Measurements from ENCODE around the gene CCDC91.
"Not testable (repeated sequence)": the region's sequence is repeated elsewhere in the genome, so short reads cannot be mapped to it uniquely, and the experiment has no call there.

Gene CCDC91

GRCh38 chr12:28201136-28201535, 10.9 kb downstream of the CCDC91 start:
- CTCF ChIA-PET; POLR2A ChIA-PET; H3K4me1 ChIP-seq (ENCODE audit: control insufficient read depth, insufficient read depth, low read length); H3K9me3 ChIP-seq (ENCODE audit: control insufficient read depth, insufficient read depth, low read depth, low read length); H3K36me3 ChIP-seq (ENCODE audit: control insufficient read depth in 2 of 2, insufficient read depth in 1 of 2, low read length in 2 of 2); H3K27ac ChIP-seq (ENCODE audit: extremely low read depth, low read depth, low read length); H3K4me3 ChIP-seq (ENCODE audit: low read depth, low read length): not testable (repeated sequence)

GRCh38 chr12:28202374-28203130, 12.3 kb downstream of the CCDC91 start:
- ChIA-PET CTCF (no interaction called here), POLR2A (no interaction called here)
- H3K4me1 ChIP-seq (ENCODE audit: control insufficient read depth, insufficient read depth, low read length) = no peaks in the 10 kb centered on the region
- H3K36me3 ChIP-seq (ENCODE audit: control insufficient read depth in 2 of 2, insufficient read depth in 1 of 2, low read length in 2 of 2) = no peaks in the 10 kb centered on the region
- no peak overlapping the region for H3K27ac ChIP-seq (ENCODE audit: extremely low read depth, low read depth, low read length)
- no peaks in the 10 kb centered on the region; the same call in 1 of the 2 replicates for H3K9me3 ChIP-seq (ENCODE audit: control insufficient read depth, insufficient read depth, low read depth, low read length)
- TF ChIP-seq ZNF2 (tag by site-specific recombination; IDR thresholded peaks at IDR 0.05) (no peak), ZNF350 (tag by site-specific recombination; IDR thresholded peaks at IDR 0.05) (no peak), ZNF133 (tag by site-specific recombination; IDR thresholded peaks at IDR 0.05) (no peak), ZSCAN4 (tag by site-specific recombination; IDR thresholded peaks at IDR 0.05) (no peak), ZNF449 (tag by site-specific recombination; IDR thresholded peaks at IDR 0.05) (no peak)
- no peak overlapping the region for H3K4me3 ChIP-seq (ENCODE audit: low read depth, low read length)

- POLR2A ChIA-PET = no interaction called here
- Histone ChIP-seq H3K27ac (ENCODE audit: extremely low read depth, low read depth, low read length) (no peak overlapping the region), H3K4me1 (ENCODE audit: control insufficient read depth, insufficient read depth, low read length) (no peaks in the 10 kb centered on the region), H3K36me3 (ENCODE audit: control insufficient read depth in 2 of 2, insufficient read depth in 1 of 2, low read length in 2 of 2) (no peaks in the 10 kb centered on the region; a peak in 1 of 3 replicates), H3K9me3 (ENCODE audit: control insufficient read depth, insufficient read depth, low read depth, low read length) (0 out of 2 replicates have a peak, but pooled peaks cover 3% of the 10 kb centered on the region), H3K4me3 (ENCODE audit: low read depth, low read length) (no peak overlapping the region)
- TF ChIP-seq KLF8 (tag by site-specific recombination; IDR thresholded peaks at IDR 0.05) (no peak), ZNF184 (tag by site-specific recombination; IDR thresholded peaks at IDR 0.05) (0 out of 2 replicates have a peak, but pooled peaks have one; percentile 26), ZNF114 (tag by site-specific recombination; IDR thresholded peaks at IDR 0.05) (no peak), ZNF280D (tag by site-specific recombination; IDR thresholded peaks at IDR 0.05) (0 out of 2 replicates have a peak, but pooled peaks have one; percentile 62), ZNF76 (tag by site-specific recombination; IDR thresholded peaks at IDR 0.05; ENCODE audit: borderline replicate concordance, low read depth) (no peak), ZNF18 (tag by site-specific recombination; IDR thresholded peaks at IDR 0.05) (no peak), PRDM1 (tag by site-specific recombination; IDR thresholded peaks at IDR 0.05) (peak; percentile 66; the same call in 1 of the 2 replicates), ZNF26 (tag by site-specific recombination; IDR thresholded peaks at IDR 0.05) (0 out of 2 replicates have a peak, but pooled peaks have one; percentile 45), SETDB1 (IDR thresholded peaks at IDR 0.05; ENCODE audit: insufficient read length, low read length) (peak; percentile 98), ZNF416 (tag by site-specific recombination; IDR thresholded peaks at IDR 0.05) (no peak), ZNF558 (tag by site-specific recombination; IDR thresholded peaks at IDR 0.05) (0 out of 2 replicates have a peak, but pooled peaks have one; percentile 39), ZNF549 (tag by site-specific recombination; IDR thresholded peaks at IDR 0.05) (peak; percentile 79), ZNF510 (tag by site-specific recombination; IDR thresholded peaks at IDR 0.05; ENCODE audit: insufficient replicate concordance) (peak; percentile 54), TRIM28 (IDR thresholded peaks at IDR 0.05; ENCODE audit: borderline replicate concordance, low read length) (peak; percentile 97), ZNF626 (tag by site-specific recombination; IDR thresholded peaks at IDR 0.05) (peak; percentile 85), ZNF610 (tag by site-specific recombination; IDR thresholded peaks at IDR 0.05; ENCODE audit: borderline replicate concordance) (peak; percentile 65; the same call in 1 of the 2 replicates)
- CTCF ChIA-PET = no interaction called here
Measured at GRCh38 chr12:28209782-28210181, 19.5 kb downstream of the CCDC91 start.

Measured in HEK293 (cell line).